GM12864 (cell line): ENCODE measurements around the gene CNTFR.

Experiments used
- DNase-seq: peaks from one replicate; pipeline ENCODE4 v3.0.0-alpha.2; 2011; ENCODE audit warnings: low read depth
- H3K4me3 ChIP-seq: 2 replicates; pipeline ENCODE4 v1.5.1; 2011; ENCODE audit warnings: mild to moderate bottlenecking, low read depth, low read length, control low read depth
- CTCF ChIP-seq: IDR thresholded peaks from 2 replicates; pipeline ENCODE4 v1.5.1; 2011; ENCODE audit warnings: low read depth, mild to moderate bottlenecking, moderate library complexity, low read length, control low read depth, inconsistent platforms; ENCODE audit errors: missing control alignments

The CNTFR gene

GRCh38 chr9:34563262-34563661, 26.3 kb downstream of the CNTFR start:
- no peak for TF ChIP-seq CTCF
- no peak for DNase-seq
- H3K4me3 ChIP-seq = no peak overlapping the region

GRCh38 chr9:34562135-34562745, 27.3 kb downstream of the CNTFR start:
- no peak overlapping the region for H3K4me3 ChIP-seq
- DNase-seq = no peak
- TF ChIP-seq CTCF = peak; percentile 80

GRCh38 chr9:34560599-34561214, 28.8 kb downstream of the CNTFR start:
- DNase-seq = no peak
- no peak for TF ChIP-seq CTCF
- no peak overlapping the region for H3K4me3 ChIP-seq

- DNase-seq = no peak
- no peak overlapping the region for H3K4me3 ChIP-seq
- no peak for TF ChIP-seq CTCF
Observed at GRCh38 chr9:34559624-34560455, 29.7 kb downstream of the CNTFR start.

- no peak overlapping the region for H3K4me3 ChIP-seq
- DNase-seq = no peak
- no peak for TF ChIP-seq CTCF
Observed at GRCh38 chr9:34558919-34559623, 30.5 kb downstream of the CNTFR start.

GRCh38 chr9:34558364-34558763, 31.2 kb downstream of the CNTFR start:
- TF ChIP-seq CTCF = no peak
- no peak for DNase-seq
- H3K4me3 ChIP-seq = no peak overlapping the region
